ENCODE data around the gene CSRP3. TPM values are rescaled to one million over a fixed set of nuclear protein-coding genes. Genes with fewer than 3 reads are reported as not detected.

The CSRP3 gene
- total RNA-seq, 4 donors from 2014 or later = not detected

GRCh38 chr11:19200410-19201201 lies 1.2 kb downstream of the CSRP3 start:
- no peaks in the 10 kb centered on the region for H3K36me3 ChIP-seq
- no peak for DNase-seq (ENCODE audit: low spot score in 2 of 2)
- TF ChIP-seq CTCF (IDR thresholded peaks at IDR 0.05) = no peak
- H3K4me1 ChIP-seq = no peaks in the 10 kb centered on the region
- 32% methylated on average over 6 of the region's 6 CpGs for WGBS
- no peak overlapping the region for H3K4me3 ChIP-seq
- H3K27me3 ChIP-seq = no peaks in the 10 kb centered on the region
- H3K27ac ChIP-seq = no peak overlapping the region
- H3K9me3 ChIP-seq = no peaks in the 10 kb centered on the region

GRCh38 chr11:19199771-19200170 lies 2.0 kb downstream of the CSRP3 start:
- TF ChIP-seq EP300 (IDR thresholded peaks at IDR 0.05) (no peak), POLR2AphosphoS5 (IDR thresholded peaks at IDR 0.05) (no peak), CTCF (IDR thresholded peaks at IDR 0.05) (no peak), POLR2A (IDR thresholded peaks at IDR 0.05) (no peak)
- H3K36me3 ChIP-seq = no peaks in the 10 kb centered on the region
- H3K4me3 ChIP-seq = no peak overlapping the region
- DNase-seq (ENCODE audit: low spot score in 2 of 2) = no peak
- 41% methylated on average over 3 of the region's 3 CpGs for WGBS
- no peaks in the 10 kb centered on the region for H3K27me3 ChIP-seq
- H3K27ac ChIP-seq = no peak overlapping the region
- H3K9me3 ChIP-seq = no peaks in the 10 kb centered on the region
- no peaks in the 10 kb centered on the region for H3K4me1 ChIP-seq

GRCh38 chr11:19199048-19199447 lies 2.7 kb downstream of the CSRP3 start:
- no peaks in the 10 kb centered on the region for H3K9me3 ChIP-seq
- H3K36me3 ChIP-seq = no peaks in the 10 kb centered on the region
- DNase-seq (ENCODE audit: low spot score in 2 of 2) = no peak
- H3K4me1 ChIP-seq = no peaks in the 10 kb centered on the region
- H3K4me3 ChIP-seq = no peak overlapping the region
- WGBS = 88% methylated on average over 7 of the region's 7 CpGs
- no peak overlapping the region for H3K27ac ChIP-seq
- H3K27me3 ChIP-seq = no peaks in the 10 kb centered on the region
- no peak for TF ChIP-seq POLR2A (IDR thresholded peaks at IDR 0.05)
- no peak for TF ChIP-seq POLR2AphosphoS5 (IDR thresholded peaks at IDR 0.05)
- no peak for TF ChIP-seq CTCF (IDR thresholded peaks at IDR 0.05)
- TF ChIP-seq EP300 (IDR thresholded peaks at IDR 0.05) = no peak

GRCh38 chr11:19196432-19196831 lies 5.4 kb downstream of the CSRP3 start:
- 70% methylated on average over 6 of the region's 6 CpGs for WGBS
- Histone ChIP-seq H3K36me3 (no peaks in the 10 kb centered on the region), H3K4me3 (no peak overlapping the region), H3K4me1 (no peaks in the 10 kb centered on the region), H3K9me3 (no peaks in the 10 kb centered on the region), H3K27me3 (no peaks in the 10 kb centered on the region), H3K27ac (no peak overlapping the region)
- no peak for DNase-seq (ENCODE audit: low spot score in 2 of 2)
- TF ChIP-seq EP300 (IDR thresholded peaks at IDR 0.05) (no peak), POLR2A (IDR thresholded peaks at IDR 0.05) (no peak), POLR2AphosphoS5 (IDR thresholded peaks at IDR 0.05) (no peak), CTCF (IDR thresholded peaks at IDR 0.05) (no peak)

GRCh38 chr11:19194620-19195308 lies 7.0 kb downstream of the CSRP3 start:
- TF ChIP-seq EP300 (IDR thresholded peaks at IDR 0.05) = no peak
- TF ChIP-seq POLR2A (IDR thresholded peaks at IDR 0.05) = no peak
- TF ChIP-seq POLR2AphosphoS5 (IDR thresholded peaks at IDR 0.05) = no peak
- no peak for TF ChIP-seq CTCF (IDR thresholded peaks at IDR 0.05)
- no peak for DNase-seq (ENCODE audit: low spot score in 2 of 2)
- H3K27ac ChIP-seq = no peak overlapping the region
- no peaks in the 10 kb centered on the region for H3K4me1 ChIP-seq
- WGBS = 87% methylated on average over 4 of the region's 4 CpGs
- H3K4me3 ChIP-seq = no peak overlapping the region
- H3K9me3 ChIP-seq = no peaks in the 10 kb centered on the region
- H3K27me3 ChIP-seq = no peaks in the 10 kb centered on the region
- H3K36me3 ChIP-seq = no peaks in the 10 kb centered on the region
